Mesothelial cell of epicardium (in vitro differentiated cells): ENCODE data around the gene HOMER2. TPM values are rescaled to one million over a fixed set of nuclear protein-coding genes. Genes with fewer than 3 reads are reported as not detected.

Experiments
- DNase-seq, 2 experiments: peaks; one replicate each; pipeline ENCODE4 v3.0.0; 2021; ENCODE audit warnings: low spot score in 2 of 2; ENCODE audit not compliant: unreplicated experiment in 2 of 2
- H3K27ac Mint-ChIP-seq: 2 replicates; pipeline ENCODE4 v1.8.0; 2021; ENCODE audit warnings: mixed read lengths
- H3K27me3 Mint-ChIP-seq: 2 replicates; pipeline ENCODE4 v1.8.0; 2021; ENCODE audit warnings: low read depth, mixed read lengths
- H3K36me3 Mint-ChIP-seq: 2 replicates; pipeline ENCODE4 v1.8.0; 2021; ENCODE audit warnings: mixed read lengths
- H3K4me1 Mint-ChIP-seq: 2 replicates; pipeline ENCODE4 v1.8.0; 2021; ENCODE audit warnings: mixed read lengths
- H3K4me3 Mint-ChIP-seq: 2 replicates; pipeline ENCODE4 v1.8.0; 2021; ENCODE audit warnings: mild to moderate bottlenecking, moderate library complexity, mixed read lengths
- H3K9me3 Mint-ChIP-seq: 2 replicates; pipeline ENCODE4 v1.8.0; 2021; ENCODE audit warnings: mixed read lengths
- CTCF ChIP-seq: fragments of 200-600 bp; sonication (generic); IDR thresholded peaks from one replicate; pipeline ENCODE4 v1.5.0; 2021; ENCODE audit warnings: antibody characterized with exemption; ENCODE audit not compliant: unreplicated experiment
- total RNA-seq: library from RNA; stranded (reverse); gene quantifications from 3 replicates; pipeline ENCODE4 v1.2.1, GENCODE V29; 2021

Gene HOMER2
- total RNA-seq, 1 donor from 2014 or later: 15.9 TPM

GRCh38 chr15:82802497-82802896 lies 150.0 kb downstream of the HOMER2 start:
- H3K4me3 Mint-ChIP-seq: no peak overlapping the region
- peaks cover 9% of the 10 kb centered on the region for H3K4me1 Mint-ChIP-seq
- H3K9me3 Mint-ChIP-seq: no peaks in the 10 kb centered on the region
- H3K27ac Mint-ChIP-seq: no peak overlapping the region
- DNase-seq: no peak
- no peaks in the 10 kb centered on the region for H3K36me3 Mint-ChIP-seq
- TF ChIP-seq CTCF: no peak
- H3K27me3 Mint-ChIP-seq: peaks cover 46% of the 10 kb centered on the region

DNA sequence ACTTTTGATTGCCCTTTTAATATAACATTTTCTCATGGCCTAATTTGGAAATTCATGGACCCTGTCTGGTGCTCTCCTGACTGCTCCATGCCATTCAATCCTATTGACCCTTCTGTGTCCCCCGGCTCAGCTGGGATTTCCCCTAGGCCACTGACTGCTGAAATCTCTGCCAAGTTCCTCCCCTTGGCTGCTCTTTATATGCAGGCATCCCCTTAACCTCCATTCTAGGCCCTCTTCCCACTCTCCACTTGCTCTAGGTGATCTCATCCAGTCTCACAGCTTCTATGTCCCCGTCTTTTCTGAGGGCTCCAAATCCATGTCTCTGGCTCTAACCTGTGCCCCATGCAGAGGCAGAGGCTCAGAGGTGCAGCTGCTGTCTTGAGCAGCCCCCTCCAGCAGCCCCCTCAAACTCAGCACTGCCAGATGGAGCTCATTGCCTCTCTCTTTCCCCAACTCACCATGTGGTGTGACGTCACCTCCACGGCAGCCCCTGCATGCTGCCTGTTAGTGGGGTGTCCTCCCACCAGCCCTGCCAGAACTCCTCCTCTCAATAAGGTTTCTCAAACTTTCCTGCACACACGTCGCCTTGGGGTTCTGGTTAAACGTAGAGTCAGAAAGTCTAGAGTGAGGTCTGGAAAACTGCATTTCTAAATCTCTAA lies 153.2 kb downstream of the HOMER2 start:
- no peaks in the 10 kb centered on the region for H3K36me3 Mint-ChIP-seq
- peaks cover 4% of the 10 kb centered on the region for H3K4me1 Mint-ChIP-seq
- DNase-seq: no peak
- H3K9me3 Mint-ChIP-seq: peaks cover 2% of the 10 kb centered on the region
- no peak overlapping the region for H3K27ac Mint-ChIP-seq
- TF ChIP-seq CTCF: no peak
- H3K27me3 Mint-ChIP-seq: peaks cover 55% of the 10 kb centered on the region
- no peak overlapping the region for H3K4me3 Mint-ChIP-seq

Other genes with a start within 250 kb of the HOMER2 start
- gene AP3B2, start 242.8 kb downstream of the HOMER2 start, total RNA-seq: 1.3 to 2.5 TPM (median 2.4 TPM) in 3 replicates
- not detected in 3 replicates for gene FSD2, start 146.7 kb downstream of the HOMER2 start, total RNA-seq
- 8.8 to 9.4 TPM (median 9.3 TPM) in 3 replicates for gene WHAMM, start 143.1 kb downstream of the HOMER2 start, total RNA-seq
- 30.7 to 33.0 TPM (median 32.2 TPM) in 3 replicates for gene RAMAC, start 33.5 kb upstream of the HOMER2 start, total RNA-seq
- gene C15orf40, start 58.9 kb upstream of the HOMER2 start, total RNA-seq: 15.8 to 21.2 TPM (median 18.4 TPM) in 3 replicates
- 33.4 to 37.4 TPM (median 35.0 TPM) in 3 replicates for gene BTBD1, start 114.5 kb upstream of the HOMER2 start, total RNA-seq
- not detected in 3 replicates for gene TM6SF1, start 154.9 kb upstream of the HOMER2 start, total RNA-seq